PFSK-1 (cell line): ENCODE measurements around the gene ZDHHC16.

ENCODE experiments used
- POLR2AphosphoS5 ChIP-seq: IDR thresholded peaks from 2 replicates; pipeline ENCODE4 v1.6.1; 2012; ENCODE audit warnings: low read depth, mild to moderate bottlenecking, control low read depth, low read length, moderate library complexity
- REST ChIP-seq, 2 experiments: IDR thresholded peaks; 2 replicates each; pipeline versions ENCODE4 v1.6.1 to v1.8.0; 2011 to 2012; ENCODE audit warnings: low read depth in 2 of 2, low read length in 2 of 2, control low read depth in 1 of 2, inconsistent platforms in 1 of 2, mild to moderate bottlenecking in 1 of 2, moderate library complexity in 1 of 2; ENCODE audit not compliant: insufficient read depth in 1 of 2
- SIN3A ChIP-seq: IDR thresholded peaks from 2 replicates; pipeline ENCODE4 v1.6.1; 2012; ENCODE audit warnings: mild to moderate bottlenecking, low read length, moderate library complexity, borderline replicate concordance; ENCODE audit not compliant: insufficient read depth
- TAF1 ChIP-seq: IDR thresholded peaks from 2 replicates; pipeline ENCODE4 v1.6.1; 2012; ENCODE audit warnings: low read length, control low read depth, borderline replicate concordance; ENCODE audit not compliant: insufficient read depth

DNA sequence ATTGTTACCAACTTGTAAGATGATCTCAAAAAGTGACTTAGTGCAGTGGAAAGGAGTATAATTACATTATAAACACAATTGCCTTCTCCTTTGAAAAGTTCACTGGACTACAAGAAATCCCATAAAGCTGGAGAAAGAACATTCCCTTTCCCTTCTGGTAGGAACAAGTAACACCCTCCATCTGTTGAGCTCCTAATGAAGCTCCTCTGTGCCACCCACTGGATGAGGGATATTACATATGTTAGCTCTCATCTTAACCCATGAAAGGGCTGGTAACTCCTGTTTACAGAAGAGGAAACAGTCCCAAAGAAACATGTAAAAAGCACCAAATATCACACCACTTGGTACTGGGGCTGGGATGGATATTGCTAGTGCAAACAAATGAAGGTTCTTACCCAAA, 11.9 kb upstream of the ZDHHC16 start:
- TF ChIP-seq REST (IDR thresholded peaks at IDR 0.05; ENCODE audit: insufficient read depth in 1 of 2, low read depth in 2 of 2, low read length in 2 of 2) (no peak), POLR2AphosphoS5 (no peak; the same call in none of the 2 replicates), SIN3A (no peak), TAF1 (no peak)
